ENCODE measurements around the gene TAF1B.

DNA sequence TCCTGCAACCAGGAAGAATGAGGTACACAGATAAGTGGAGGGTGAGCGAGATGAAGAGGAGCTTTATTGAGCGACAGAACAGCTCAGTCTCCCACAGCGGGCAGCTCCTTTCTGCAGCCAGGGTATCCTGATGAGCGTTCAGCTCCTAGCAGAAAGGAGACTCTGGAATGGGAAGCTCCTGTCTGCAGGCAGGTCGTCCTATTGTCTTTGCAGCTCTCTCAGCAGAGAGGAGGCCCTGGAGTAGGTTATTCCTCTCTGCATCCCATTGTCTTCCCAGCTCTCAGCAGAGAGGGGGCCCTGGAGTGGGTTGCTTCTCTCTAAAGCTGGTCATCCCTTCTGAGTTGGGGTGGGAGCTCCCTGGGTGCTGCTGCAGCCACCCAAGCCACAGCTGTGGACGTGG is 41.2 kb downstream of the TAF1B start:
- TF ChIP-seq, protein P1, sequence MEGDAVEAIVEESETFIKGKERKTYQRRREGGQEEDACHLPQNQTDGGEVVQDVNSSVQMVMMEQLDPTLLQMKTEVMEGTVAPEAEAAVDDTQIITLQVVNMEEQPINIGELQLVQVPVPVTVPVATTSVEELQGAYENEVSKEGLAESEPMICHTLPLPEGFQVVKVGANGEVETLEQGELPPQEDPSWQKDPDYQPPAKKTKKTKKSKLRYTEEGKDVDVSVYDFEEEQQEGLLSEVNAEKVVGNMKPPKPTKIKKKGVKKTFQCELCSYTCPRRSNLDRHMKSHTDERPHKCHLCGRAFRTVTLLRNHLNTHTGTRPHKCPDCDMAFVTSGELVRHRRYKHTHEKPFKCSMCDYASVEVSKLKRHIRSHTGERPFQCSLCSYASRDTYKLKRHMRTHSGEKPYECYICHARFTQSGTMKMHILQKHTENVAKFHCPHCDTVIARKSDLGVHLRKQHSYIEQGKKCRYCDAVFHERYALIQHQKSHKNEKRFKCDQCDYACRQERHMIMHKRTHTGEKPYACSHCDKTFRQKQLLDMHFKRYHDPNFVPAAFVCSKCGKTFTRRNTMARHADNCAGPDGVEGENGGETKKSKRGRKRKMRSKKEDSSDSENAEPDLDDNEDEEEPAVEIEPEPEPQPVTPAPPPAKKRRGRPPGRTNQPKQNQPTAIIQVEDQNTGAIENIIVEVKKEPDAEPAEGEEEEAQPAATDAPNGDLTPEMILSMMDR (IDR thresholded peaks at IDR 0.05) = no peak
- TF ChIP-seq POLR2A (IDR thresholded peaks at IDR 0.05) (no peak), POLR2AphosphoS5 (IDR thresholded peaks at IDR 0.05) (no peak)

Measured in prostate gland (tissue), 2 donors.